ENCODE data around the gene BACE2.
"Not testable (repeated sequence)": the region's sequence is repeated elsewhere in the genome, so short reads cannot be mapped to it uniquely, and the experiment has no call there.

DNA sequence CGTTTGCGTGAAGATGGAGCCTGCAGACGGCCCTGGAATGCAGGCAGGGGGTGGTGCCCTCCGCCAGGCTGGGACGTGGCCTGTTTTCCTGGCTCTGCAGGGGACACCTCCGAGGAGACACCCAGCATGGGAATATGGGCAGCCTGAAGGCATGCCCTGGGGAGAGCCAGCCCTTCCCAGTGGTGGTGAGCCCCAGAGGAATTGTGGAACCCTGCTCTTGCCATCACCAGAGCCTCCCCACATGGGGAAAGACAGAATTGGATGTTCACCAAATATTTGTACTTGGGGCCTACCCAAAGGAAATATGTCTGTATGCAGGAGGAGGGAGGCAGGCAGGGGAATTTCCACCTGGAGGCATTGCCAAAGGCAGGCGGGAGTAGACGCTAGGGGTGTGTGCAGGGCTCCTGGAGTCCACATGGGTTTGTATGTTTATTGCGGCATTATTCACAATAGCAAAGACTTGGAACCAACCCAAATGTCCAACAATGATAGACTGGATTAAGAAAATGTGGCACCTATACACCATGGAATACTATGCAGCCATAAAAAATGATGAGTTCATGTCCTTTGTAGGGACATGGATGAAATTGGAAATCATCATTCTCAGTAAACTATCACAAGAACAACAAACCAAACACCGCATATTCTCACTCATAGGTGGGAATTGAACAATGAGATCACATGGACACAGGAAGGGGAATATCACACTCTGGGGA is 70.3 kb downstream of the BACE2 start:
- not testable (repeated sequence) for TF ChIP-seq SNAI2 (CRISPR knock-in tag; IDR thresholded peaks at IDR 0.05); GLIS3 (CRISPR knock-in tag; IDR thresholded peaks at IDR 0.05); PPARA (CRISPR knock-in tag; IDR thresholded peaks at IDR 0.05; ENCODE audit: borderline replicate concordance); ARNTL (CRISPR knock-in tag; IDR thresholded peaks at IDR 0.05; ENCODE audit: borderline replicate concordance, low read depth); ZFP30 (CRISPR knock-in tag; IDR thresholded peaks at IDR 0.05); ZFP3 (CRISPR knock-in tag; IDR thresholded peaks at IDR 0.05)
- TF ChIP-seq, protein P1, sequence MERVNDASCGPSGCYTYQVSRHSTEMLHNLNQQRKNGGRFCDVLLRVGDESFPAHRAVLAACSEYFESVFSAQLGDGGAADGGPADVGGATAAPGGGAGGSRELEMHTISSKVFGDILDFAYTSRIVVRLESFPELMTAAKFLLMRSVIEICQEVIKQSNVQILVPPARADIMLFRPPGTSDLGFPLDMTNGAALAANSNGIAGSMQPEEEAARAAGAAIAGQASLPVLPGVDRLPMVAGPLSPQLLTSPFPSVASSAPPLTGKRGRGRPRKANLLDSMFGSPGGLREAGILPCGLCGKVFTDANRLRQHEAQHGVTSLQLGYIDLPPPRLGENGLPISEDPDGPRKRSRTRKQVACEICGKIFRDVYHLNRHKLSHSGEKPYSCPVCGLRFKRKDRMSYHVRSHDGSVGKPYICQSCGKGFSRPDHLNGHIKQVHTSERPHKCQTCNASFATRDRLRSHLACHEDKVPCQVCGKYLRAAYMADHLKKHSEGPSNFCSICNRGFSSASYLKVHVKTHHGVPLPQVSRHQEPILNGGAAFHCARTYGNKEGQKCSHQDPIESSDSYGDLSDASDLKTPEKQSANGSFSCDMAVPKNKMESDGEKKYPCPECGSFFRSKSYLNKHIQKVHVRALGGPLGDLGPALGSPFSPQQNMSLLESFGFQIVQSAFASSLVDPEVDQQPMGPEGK (CRISPR knock-in tag; IDR thresholded peaks at IDR 0.05; ENCODE audit: borderline replicate concordance): not testable (repeated sequence)

All from SK-N-SH treated with all-trans-retinoic acid at 6 μM for 48 hours (cell line).